Uterus (tissue), 4 donors: ENCODE measurements around the gene KCND1. TPM values are rescaled to one million over a fixed set of nuclear protein-coding genes. Genes with fewer than 3 reads are reported as not detected.

Experiments used
- DNase-seq, 2 donors: peaks; one replicate each; pipeline ENCODE4 v3.0.0-alpha.2; 2019 to 2020
- H3K27ac ChIP-seq, 2 donors: fragments of 200-600 bp; sonication (generic); 1 replicate in 1 of 2; 2 replicates in 1 of 2; pipeline ENCODE4 v1.5.1; 2016 to 2018
- H3K27me3 ChIP-seq, 2 donors: fragments of 200-600 bp; sonication (generic); one replicate each; pipeline ENCODE4 v1.5.1; 2018 to 2019; ENCODE audit warnings: control low read depth in 1 of 2
- H3K36me3 ChIP-seq, 2 donors: fragments of 200-600 bp; sonication (generic); one replicate each; pipeline ENCODE4 v1.5.1; 2019; ENCODE audit warnings: control low read depth in 1 of 2
- H3K4me1 ChIP-seq, 2 donors: fragments of 200-600 bp; sonication (generic); one replicate each; pipeline ENCODE4 v1.5.1; 2018 to 2019; ENCODE audit warnings: control low read depth in 1 of 2
- H3K4me3 ChIP-seq, 2 donors: fragments of 200-600 bp; sonication (generic); 1 replicate in 1 of 2; 2 replicates in 1 of 2; pipeline ENCODE4 v1.5.1; 2018 to 2019; ENCODE audit warnings: mild to moderate bottlenecking in 1 of 2
- H3K9me3 ChIP-seq, 2 donors: fragments of 200-600 bp; sonication (generic); one replicate each; pipeline ENCODE4 v1.5.1; 2019; ENCODE audit warnings: control low read depth in 1 of 2
- CTCF ChIP-seq, 4 experiments: fragments of 200-600 bp in 2 of 4; fragments of 450-650 bp in 2 of 4; sonication (generic) in 2 of 4; IDR thresholded peaks; one replicate each; pipeline ENCODE4 v1.5.1; 2016 to 2019; ENCODE audit warnings: antibody characterized with exemption in 4 of 4, mild to moderate bottlenecking in 2 of 4, moderate library complexity in 1 of 4
- POLR2A ChIP-seq, 2 donors: fragments of 450-650 bp; IDR thresholded peaks; one replicate each; pipeline ENCODE4 v1.6.1; 2016; ENCODE audit warnings: antibody characterized with exemption in 2 of 2, mild to moderate bottlenecking in 1 of 2, moderate library complexity in 1 of 2
- intact Hi-C: fragments of 100-400 bp; cut with DNase I; formaldehyde crosslinking; loops from one replicate; pipeline ENCODE4 v1.15.1; 2023; ENCODE audit warnings: low total_unique reads
- total RNA-seq, 4 donors: library from RNA; depleted of rRNA in 3 of 4; stranded (reverse); fragments of >200 nt in 3 of 4; gene quantifications; one replicate each; pipeline versions ENCODE4 v1.1.0 to v1.2.4, GENCODE V29; 2014 to 2023
- donor health status: DM: yes; HTN: yes; CAD: no.

Gene KCND1
- total RNA-seq, 4 donors from 2014 or later: 0.29 to 4.6 (median 3.2) TPM; not detected in 1

DNA sequence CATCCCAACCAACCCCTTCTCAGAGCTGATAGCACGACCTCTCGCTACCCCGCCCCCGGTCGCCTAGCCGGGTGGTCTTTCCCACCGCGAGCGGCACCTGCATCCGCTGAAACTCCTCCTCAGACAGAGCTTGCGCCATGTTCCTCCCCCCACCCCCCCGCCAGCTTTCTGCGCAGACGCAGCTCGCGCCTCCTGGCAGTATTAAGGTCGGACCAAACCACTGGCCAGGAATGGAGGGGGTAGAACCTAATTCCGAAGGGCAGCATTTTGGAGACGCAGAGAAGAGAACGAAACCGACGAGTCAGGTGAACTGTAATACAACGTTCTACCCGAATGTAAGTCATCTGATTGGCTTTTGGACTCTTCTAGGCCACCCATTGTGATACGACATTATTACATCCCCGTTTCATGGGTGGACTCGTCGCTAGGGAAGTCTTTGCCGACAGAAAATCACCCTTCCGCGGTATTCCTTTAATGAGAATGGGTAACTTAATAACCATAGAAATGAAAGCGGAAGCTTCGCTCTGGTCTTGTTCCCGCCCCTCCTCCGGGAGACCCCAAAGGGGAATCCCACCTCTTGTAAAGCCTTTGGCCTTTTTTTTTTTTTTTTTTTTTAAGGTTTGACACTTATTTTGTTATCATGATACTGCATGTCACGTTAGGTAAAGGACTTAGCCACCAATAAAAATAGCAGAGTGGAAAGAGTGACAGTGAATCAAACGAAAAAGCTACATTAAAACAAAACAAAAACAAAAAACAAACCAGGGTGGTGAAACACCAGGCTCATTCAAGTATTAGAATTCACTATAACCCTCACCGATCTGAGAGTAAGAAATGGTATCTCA lies 30.7 kb upstream of the KCND1 start, which contains the start of gene GRIPAP1:
GRIPAP1 (minus strand) TSS at position 174 of the 845 bp plus-strand sequence; CDS start at position 139, 35 bp downstream.
- intact Hi-C loops: no loop called here
- Histone ChIP-seq H3K4me3 (peak within 1 kb of the TSS; percentile 49 to 50), H3K27me3 (no peaks in the 10 kb centered on the region), H3K9me3 (no peaks in the 10 kb centered on the region), H3K27ac (peak within 1 kb of the TSS; percentile 72 to 77), H3K36me3 (no peaks in the 10 kb centered on the region), H3K4me1 (no peaks in the 10 kb centered on the region)
- TF ChIP-seq POLR2A (IDR thresholded peaks at IDR 0.05) (peak in 1 of 2 donors; percentile 64), CTCF (IDR thresholded peaks at IDR 0.05) (no peak)
- peak; percentile 69 to 75 for DNase-seq

DNA sequence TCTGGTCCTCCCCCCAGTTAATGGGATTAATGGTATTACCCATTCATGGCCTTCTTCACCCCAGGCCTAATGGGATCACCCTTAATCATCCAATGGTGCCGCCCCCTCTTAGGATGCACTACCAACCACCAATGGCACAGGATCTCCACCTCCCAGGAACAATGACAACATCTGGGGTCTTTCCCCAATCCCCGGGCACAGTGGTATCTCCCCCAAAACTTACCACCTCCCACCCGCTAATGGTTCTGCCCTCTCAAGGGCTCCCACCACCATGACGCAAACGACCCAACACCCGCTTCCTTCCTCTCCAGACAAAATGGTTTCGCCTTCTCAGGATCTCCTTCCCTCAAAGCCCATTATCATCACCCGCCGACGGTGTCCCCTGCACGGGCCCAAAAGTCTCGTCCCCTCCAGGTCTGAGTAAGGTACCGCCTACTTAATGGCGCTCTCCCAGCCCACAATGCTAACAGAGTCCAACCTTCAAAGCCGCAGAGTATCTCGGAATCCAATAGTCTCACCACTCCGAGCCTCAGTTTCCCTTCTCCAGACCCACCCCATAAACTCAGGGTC lies 30.0 kb upstream of the KCND1 start:
- intact Hi-C loops: no loop called here
- TF ChIP-seq POLR2A (IDR thresholded peaks at IDR 0.05): no peak
- TF ChIP-seq CTCF (IDR thresholded peaks at IDR 0.05): no peak
- Histone ChIP-seq H3K27me3 (no peaks in the 10 kb centered on the region), H3K9me3 (no peaks in the 10 kb centered on the region), H3K4me3 (peak overlapping the region; percentile 49 to 50), H3K27ac (peak overlapping the region; percentile 72 to 77), H3K36me3 (no peaks in the 10 kb centered on the region), H3K4me1 (no peaks in the 10 kb centered on the region)
- peak; percentile 16 to 19 for DNase-seq

GRCh38 chrX:49000636-49001035 lies 29.0 kb upstream of the KCND1 start:
- no peaks in the 10 kb centered on the region for H3K9me3 ChIP-seq
- intact Hi-C loops: no loop called here
- no peak overlapping the region for H3K27ac ChIP-seq
- no peaks in the 10 kb centered on the region for H3K4me1 ChIP-seq
- H3K27me3 ChIP-seq: no peaks in the 10 kb centered on the region
- no peak for TF ChIP-seq CTCF (IDR thresholded peaks at IDR 0.05)
- TF ChIP-seq POLR2A (IDR thresholded peaks at IDR 0.05): no peak
- H3K4me3 ChIP-seq: no peak overlapping the region
- DNase-seq: no peak
- no peaks in the 10 kb centered on the region for H3K36me3 ChIP-seq

DNA sequence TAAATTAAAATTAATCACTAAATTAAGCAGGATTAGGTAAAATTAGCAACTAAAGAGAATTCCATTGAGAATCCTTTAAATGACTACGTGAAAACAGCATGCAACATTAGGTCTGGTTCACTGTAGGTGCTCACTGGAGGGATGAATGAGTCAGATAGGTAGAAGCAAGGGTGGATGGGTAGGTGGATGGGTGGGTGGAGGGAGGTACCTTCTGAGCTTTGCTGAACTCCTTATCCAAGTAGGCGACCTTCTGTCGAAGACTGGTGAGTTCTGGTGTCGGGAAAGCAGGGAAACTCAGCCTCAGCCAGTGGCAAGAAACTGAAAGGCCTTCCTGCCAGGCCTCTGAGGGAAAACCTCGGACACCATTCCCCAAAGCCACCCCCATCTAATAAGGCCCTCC lies 27.4 kb upstream of the KCND1 start:
- Histone ChIP-seq H3K36me3 (no peaks in the 10 kb centered on the region), H3K9me3 (no peaks in the 10 kb centered on the region), H3K27me3 (no peaks in the 10 kb centered on the region), H3K27ac (no peak overlapping the region), H3K4me1 (no peaks in the 10 kb centered on the region), H3K4me3 (no peak overlapping the region)
- no peak for TF ChIP-seq CTCF (IDR thresholded peaks at IDR 0.05)
- no peak for TF ChIP-seq POLR2A (IDR thresholded peaks at IDR 0.05)
- intact Hi-C loops: no loop called here
- DNase-seq: no peak

DNA sequence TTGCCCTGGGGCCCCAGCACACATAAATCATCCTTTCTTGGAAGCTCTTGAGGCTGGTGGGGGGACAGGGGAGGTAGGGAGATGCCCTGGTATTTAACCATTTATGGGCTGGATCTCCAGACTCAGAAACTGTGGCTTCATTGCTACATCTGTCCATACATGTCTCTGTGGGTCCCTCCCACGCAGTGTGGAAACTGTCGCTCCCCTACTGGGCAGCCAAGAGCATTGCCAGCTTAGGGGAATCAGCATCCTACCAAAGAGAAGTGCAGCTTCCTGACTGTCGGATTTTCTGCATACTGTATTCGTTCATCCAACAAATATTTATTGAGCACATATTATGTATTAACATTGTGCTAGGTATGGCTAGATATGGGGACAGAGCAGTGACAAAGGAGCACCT lies 26.7 kb upstream of the KCND1 start:
- H3K9me3 ChIP-seq: no peaks in the 10 kb centered on the region
- no peak for TF ChIP-seq CTCF (IDR thresholded peaks at IDR 0.05)
- no peak for TF ChIP-seq POLR2A (IDR thresholded peaks at IDR 0.05)
- no peak overlapping the region for H3K27ac ChIP-seq
- H3K4me1 ChIP-seq: no peaks in the 10 kb centered on the region
- DNase-seq: no peak
- no peaks in the 10 kb centered on the region for H3K27me3 ChIP-seq
- intact Hi-C loops: no loop called here
- no peak overlapping the region for H3K4me3 ChIP-seq
- no peaks in the 10 kb centered on the region for H3K36me3 ChIP-seq
